Hepatocyte (in vitro differentiated cells): ENCODE measurements around the gene CDCA8. TPM values are rescaled to one million over a fixed set of nuclear protein-coding genes. Genes with fewer than 3 reads are reported as not detected.

Source experiments
- DNase-seq: peaks from one replicate; pipeline ENCODE4 v3.0.0-alpha.2; 2016; ENCODE audit warnings: low spot score
- H2AFZ ChIP-seq: fragments of 200-600 bp; sonication (generic); 2 replicates; pipeline ENCODE4 v1.6.0; 2016; ENCODE audit warnings: antibody characterized with exemption, mild to moderate bottlenecking
- H3K27ac ChIP-seq: fragments of 200-600 bp; sonication (generic); 2 replicates; pipeline ENCODE4 v1.5.1; 2016; ENCODE audit warnings: mild to moderate bottlenecking
- H3K27me3 ChIP-seq: fragments of 200-600 bp; sonication (generic); 2 replicates; pipeline ENCODE4 v1.6.1; 2016
- H3K36me3 ChIP-seq: fragments of 200-600 bp; sonication (generic); replicated peaks from 2 replicates; pipeline ENCODE4 v1.5.1; 2016; ENCODE audit warnings: low read depth; ENCODE audit not compliant: insufficient read depth
- H3K4me1 ChIP-seq: fragments of 200-600 bp; sonication (generic); 2 replicates; pipeline ENCODE4 v1.5.1; 2016; ENCODE audit warnings: mild to moderate bottlenecking, moderate library complexity; ENCODE audit not compliant: insufficient read depth
- H3K4me2 ChIP-seq: fragments of 200-600 bp; sonication (generic); 2 replicates; pipeline ENCODE4 v1.6.0; 2016
- H3K4me3 ChIP-seq: fragments of 200-600 bp; sonication (generic); 2 replicates; pipeline ENCODE4 v1.5.1; 2016; ENCODE audit warnings: mild to moderate bottlenecking
- H3K79me2 ChIP-seq: fragments of 200-600 bp; sonication (generic); 2 replicates; pipeline ENCODE4 v1.6.0; 2017; ENCODE audit warnings: mild to moderate bottlenecking
- H3K9me2 ChIP-seq: fragments of 200-600 bp; sonication (generic); replicated peaks from 2 replicates; pipeline ENCODE4 v1.6.0; 2017; ENCODE audit warnings: mild to moderate bottlenecking; ENCODE audit not compliant: insufficient read depth
- H3K9me3 ChIP-seq: fragments of 200-600 bp; sonication (generic); 2 replicates; pipeline ENCODE4 v1.5.1; 2016; ENCODE audit warnings: low read depth, mild to moderate bottlenecking
- H4K20me1 ChIP-seq: fragments of 200-600 bp; sonication (generic); 2 replicates; pipeline ENCODE4 v1.6.0; 2016; ENCODE audit warnings: mild to moderate bottlenecking; ENCODE audit not compliant: insufficient read depth, poor library complexity, severe bottlenecking
- EZH2 ChIP-seq: fragments of 200-600 bp; sonication (generic); IDR thresholded peaks from 2 replicates; pipeline ENCODE4 v1.6.1; 2016; ENCODE audit warnings: antibody characterized with exemption, mild to moderate bottlenecking, borderline replicate concordance
- EZH2phosphoT487 ChIP-seq: fragments of 200-600 bp; sonication (generic); IDR thresholded peaks from one replicate; pipeline ENCODE4 v1.6.1; 2018; ENCODE audit warnings: antibody characterized with exemption, mild to moderate bottlenecking, low read depth, moderate library complexity; ENCODE audit not compliant: unreplicated experiment, severe bottlenecking
- WGBS: methylation state at CpG from one replicate; pipeline ENCODE4 v1.1.6; 2016; ENCODE audit warnings: low lambda C conversion rate; ENCODE audit errors: missing lambda C conversion rate; 5-methylcytosine and 5-hydroxymethylcytosine counted together
- polyA plus RNA-seq: library from polyadenylated mRNA; unstranded; fragments of >200 nt; fragmentation: Nextera tagmentation; extraction: Ambion mirVana; gene quantifications from 2 replicates; pipeline ENCODE4 v1.2.1, GENCODE V29; 2016
- total RNA-seq: library from RNA; depleted of rRNA; stranded (reverse); fragments of >200 nt; gene quantifications from 2 replicates; pipeline ENCODE4 v1.2.3, GENCODE V29; 2014
- TF ChIP-seq, protein P1 (sequence below): fragments of 200-600 bp; sonication (generic); IDR thresholded peaks from 2 replicates; pipeline ENCODE4 v1.5.1; 2016; ENCODE audit warnings: antibody characterized with exemption, mild to moderate bottlenecking; ENCODE audit not compliant: poor library complexity

CDCA8 gene
- total and polyA plus RNA-seq, 2 experiments from 2014 or later = 4.3 to 5.4 TPM

DNA sequence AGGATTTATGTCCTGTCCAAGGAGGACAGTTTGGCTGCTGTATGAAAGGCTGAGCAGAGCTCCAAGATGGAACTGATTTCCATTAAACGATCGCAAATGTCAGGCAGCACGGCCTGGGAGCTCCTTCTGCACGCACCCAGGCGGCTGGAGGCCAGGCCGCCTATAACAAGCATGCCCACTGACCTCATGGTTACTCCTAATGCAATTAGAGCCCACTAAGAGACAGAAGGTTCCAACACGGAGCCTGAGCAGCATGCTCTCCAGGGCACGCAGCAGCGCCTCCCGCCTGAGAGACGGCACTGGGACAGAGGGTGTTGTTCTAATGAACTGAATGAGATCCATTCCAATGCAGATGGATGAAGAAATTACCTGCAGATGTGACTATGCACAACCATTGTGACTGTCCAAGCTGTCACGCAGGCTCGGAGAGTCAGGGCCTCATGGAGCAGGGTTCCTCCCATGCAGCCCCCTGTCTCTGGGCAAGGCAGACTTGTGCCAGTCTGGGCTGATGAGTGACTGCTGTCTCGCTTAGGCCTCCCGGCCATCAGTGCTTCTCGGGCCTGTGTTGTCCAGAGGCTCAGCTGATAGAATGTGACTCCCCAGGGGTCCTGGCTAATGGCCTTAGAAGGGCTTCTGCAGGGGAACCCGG, 25.2 kb upstream of the CDCA8 start:
- TF ChIP-seq EZH2 (no peak), EZH2phosphoT487 (no peak)
- TF ChIP-seq, protein P1, sequence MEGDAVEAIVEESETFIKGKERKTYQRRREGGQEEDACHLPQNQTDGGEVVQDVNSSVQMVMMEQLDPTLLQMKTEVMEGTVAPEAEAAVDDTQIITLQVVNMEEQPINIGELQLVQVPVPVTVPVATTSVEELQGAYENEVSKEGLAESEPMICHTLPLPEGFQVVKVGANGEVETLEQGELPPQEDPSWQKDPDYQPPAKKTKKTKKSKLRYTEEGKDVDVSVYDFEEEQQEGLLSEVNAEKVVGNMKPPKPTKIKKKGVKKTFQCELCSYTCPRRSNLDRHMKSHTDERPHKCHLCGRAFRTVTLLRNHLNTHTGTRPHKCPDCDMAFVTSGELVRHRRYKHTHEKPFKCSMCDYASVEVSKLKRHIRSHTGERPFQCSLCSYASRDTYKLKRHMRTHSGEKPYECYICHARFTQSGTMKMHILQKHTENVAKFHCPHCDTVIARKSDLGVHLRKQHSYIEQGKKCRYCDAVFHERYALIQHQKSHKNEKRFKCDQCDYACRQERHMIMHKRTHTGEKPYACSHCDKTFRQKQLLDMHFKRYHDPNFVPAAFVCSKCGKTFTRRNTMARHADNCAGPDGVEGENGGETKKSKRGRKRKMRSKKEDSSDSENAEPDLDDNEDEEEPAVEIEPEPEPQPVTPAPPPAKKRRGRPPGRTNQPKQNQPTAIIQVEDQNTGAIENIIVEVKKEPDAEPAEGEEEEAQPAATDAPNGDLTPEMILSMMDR = no peak
- no peak overlapping the region for H2AFZ ChIP-seq
- no peaks in the 10 kb centered on the region for H3K9me3 ChIP-seq
- no peak overlapping the region for H3K4me3 ChIP-seq
- no peak overlapping the region for H3K4me2 ChIP-seq
- peaks cover 26% of the 10 kb centered on the region for H3K27me3 ChIP-seq
- DNase-seq = no peak
- no peaks in the 10 kb centered on the region for H3K9me2 ChIP-seq
- H4K20me1 ChIP-seq = no peaks in the 10 kb centered on the region
- no peaks in the 10 kb centered on the region for H3K36me3 ChIP-seq
- no peaks in the 10 kb centered on the region for H3K4me1 ChIP-seq
- 65% methylated on average over 17 of the region's 17 CpGs for WGBS
- no peak overlapping the region for H3K27ac ChIP-seq
- no peaks in the 10 kb centered on the region for H3K79me2 ChIP-seq

DNA sequence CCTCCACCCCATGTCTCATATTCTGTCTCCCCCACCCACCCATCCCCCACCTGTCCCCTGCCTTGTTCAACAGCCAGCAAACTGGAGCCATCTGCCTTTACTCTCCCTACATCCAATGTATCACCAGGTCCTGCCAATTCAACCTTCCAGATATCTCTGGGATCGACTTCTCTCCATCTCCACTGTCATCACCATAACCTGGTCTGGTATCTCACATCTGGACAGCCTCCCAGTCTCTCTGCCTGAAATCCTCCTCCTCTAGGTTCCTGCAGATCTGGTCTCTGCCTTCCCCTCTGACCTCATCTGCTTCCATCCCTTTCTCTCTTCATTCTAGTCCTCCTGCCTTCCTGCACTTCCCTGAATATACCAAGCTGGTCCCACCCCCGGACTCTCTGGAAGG, 22.2 kb upstream of the CDCA8 start:
- H3K27ac ChIP-seq = no peak overlapping the region
- WGBS = 80% methylated on average over 2 of the region's 2 CpGs
- H2AFZ ChIP-seq = no peak overlapping the region
- peaks cover 31% of the 10 kb centered on the region for H3K27me3 ChIP-seq
- H3K36me3 ChIP-seq = no peaks in the 10 kb centered on the region
- no peaks in the 10 kb centered on the region for H3K9me3 ChIP-seq
- no peaks in the 10 kb centered on the region for H4K20me1 ChIP-seq
- no peaks in the 10 kb centered on the region for H3K9me2 ChIP-seq
- H3K79me2 ChIP-seq = no peaks in the 10 kb centered on the region
- no peaks in the 10 kb centered on the region for H3K4me1 ChIP-seq
- DNase-seq = no peak
- no peak overlapping the region for H3K4me2 ChIP-seq
- TF ChIP-seq EZH2 = no peak
- TF ChIP-seq, protein P1 = no peak
- no peak for TF ChIP-seq EZH2phosphoT487
- no peak overlapping the region for H3K4me3 ChIP-seq

DNA sequence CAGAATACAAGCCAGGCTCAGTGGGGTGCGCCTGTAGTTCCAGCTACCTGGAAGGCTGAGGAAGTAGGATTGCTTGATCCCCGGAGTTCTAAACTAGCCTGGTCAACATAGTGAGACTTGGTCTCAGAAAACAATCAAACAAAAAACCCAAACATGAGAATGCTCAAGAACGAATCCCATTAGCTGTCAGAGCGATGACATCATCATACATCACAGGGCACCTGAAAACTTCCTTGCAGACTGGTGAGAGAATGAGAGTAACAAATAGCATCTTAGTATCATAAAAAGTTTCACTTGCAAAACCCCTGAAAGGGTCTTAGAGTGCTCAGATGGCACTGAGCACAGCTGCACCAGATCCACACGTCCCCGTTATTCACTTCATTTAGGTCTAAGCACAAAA, 21.1 kb upstream of the CDCA8 start:
- Histone ChIP-seq H4K20me1 (no peaks in the 10 kb centered on the region), H3K9me3 (no peaks in the 10 kb centered on the region), H3K79me2 (no peaks in the 10 kb centered on the region), H3K27ac (no peak overlapping the region), H3K4me1 (peaks cover 6% of the 10 kb centered on the region), H3K27me3 (peaks cover 31% of the 10 kb centered on the region), H2AFZ (no peak overlapping the region), H3K4me3 (no peak overlapping the region), H3K36me3 (no peaks in the 10 kb centered on the region), H3K4me2 (no peak overlapping the region), H3K9me2 (no peaks in the 10 kb centered on the region)
- no peak for DNase-seq
- 83% methylated on average over 6 of the region's 6 CpGs for WGBS
- TF ChIP-seq EZH2phosphoT487 = no peak
- TF ChIP-seq, protein P1 = no peak
- no peak for TF ChIP-seq EZH2
